ENCODE data around the gene NPSR1.

Gene NPSR1

GRCh38 chr7:34749446-34749845, 91.4 kb downstream of the NPSR1 start:
- Mint-ChIP-seq H3K9me3 (no peaks in the 10 kb centered on the region), H3K27me3 (ENCODE audit: low read depth) (no peaks in the 10 kb centered on the region), H3K27ac (peak overlapping the region in 1 of 3 experiments; percentile 69), H3K4me1 (peaks cover 13% of the 10 kb centered on the region), H3K4me3 (no peak overlapping the region), H3K36me3 (ENCODE audit: low read depth) (no peaks in the 10 kb centered on the region)
- no peak for TF ChIP-seq CTCF (IDR thresholded peaks at IDR 0.05; ENCODE audit: unreplicated experiment in 3 of 3)

GRCh38 chr7:34750209-34750608, 92.2 kb downstream of the NPSR1 start:
- Mint-ChIP-seq H3K9me3 (no peaks in the 10 kb centered on the region), H3K4me3 (no peak overlapping the region), H3K4me1 (peaks cover 13% of the 10 kb centered on the region), H3K27me3 (ENCODE audit: low read depth) (no peaks in the 10 kb centered on the region), H3K27ac (peak overlapping the region in 1 of 3 experiments; percentile 29), H3K36me3 (ENCODE audit: low read depth) (no peaks in the 10 kb centered on the region)
- TF ChIP-seq CTCF (IDR thresholded peaks at IDR 0.05; ENCODE audit: unreplicated experiment in 3 of 3): no peak

GRCh38 chr7:34750636-34751035, 92.6 kb downstream of the NPSR1 start:
- Mint-ChIP-seq H3K27ac (peak overlapping the region in 1 of 3 experiments; percentile 95), H3K36me3 (ENCODE audit: low read depth) (no peaks in the 10 kb centered on the region), H3K9me3 (no peaks in the 10 kb centered on the region), H3K4me1 (peaks cover 13% of the 10 kb centered on the region), H3K4me3 (no peak overlapping the region), H3K27me3 (ENCODE audit: low read depth) (no peaks in the 10 kb centered on the region)
- no peak for TF ChIP-seq CTCF (IDR thresholded peaks at IDR 0.05; ENCODE audit: unreplicated experiment in 3 of 3)

- TF ChIP-seq CTCF (IDR thresholded peaks at IDR 0.05; ENCODE audit: unreplicated experiment in 3 of 3): no peak
- no peaks in the 10 kb centered on the region for H3K27me3 Mint-ChIP-seq (ENCODE audit: low read depth)
- peak overlapping the region; percentile 4 to 95 (median 65) for H3K27ac Mint-ChIP-seq
- peaks cover 13% of the 10 kb centered on the region for H3K4me1 Mint-ChIP-seq
- H3K36me3 Mint-ChIP-seq (ENCODE audit: low read depth): no peaks in the 10 kb centered on the region
- H3K4me3 Mint-ChIP-seq: peak overlapping the region in 1 of 3 experiments; percentile 11
- H3K9me3 Mint-ChIP-seq: no peaks in the 10 kb centered on the region
Observed at GRCh38 chr7:34751725-34752643, 94.0 kb downstream of the NPSR1 start.

GRCh38 chr7:34752929-34753328, 94.9 kb downstream of the NPSR1 start:
- H3K4me3 Mint-ChIP-seq: no peak overlapping the region
- no peak for TF ChIP-seq CTCF (IDR thresholded peaks at IDR 0.05; ENCODE audit: unreplicated experiment in 3 of 3)
- no peaks in the 10 kb centered on the region for H3K36me3 Mint-ChIP-seq (ENCODE audit: low read depth)
- peak overlapping the region; percentile 4 to 95 (median 65) for H3K27ac Mint-ChIP-seq
- no peaks in the 10 kb centered on the region for H3K9me3 Mint-ChIP-seq
- H3K4me1 Mint-ChIP-seq: peaks cover 7% of the 10 kb centered on the region
- no peaks in the 10 kb centered on the region for H3K27me3 Mint-ChIP-seq (ENCODE audit: low read depth)

GRCh38 chr7:34755008-34755407, 97.0 kb downstream of the NPSR1 start:
- no peak overlapping the region for H3K4me3 Mint-ChIP-seq
- H3K9me3 Mint-ChIP-seq: no peaks in the 10 kb centered on the region
- H3K36me3 Mint-ChIP-seq (ENCODE audit: low read depth): no peaks in the 10 kb centered on the region
- H3K27ac Mint-ChIP-seq: peak overlapping the region in 2 of 3 experiments; percentile 21 to 94
- no peaks in the 10 kb centered on the region for H3K27me3 Mint-ChIP-seq (ENCODE audit: low read depth)
- TF ChIP-seq CTCF (IDR thresholded peaks at IDR 0.05; ENCODE audit: unreplicated experiment in 3 of 3): no peak
- no peaks in the 10 kb centered on the region for H3K4me1 Mint-ChIP-seq

Data from nephron (organoid).